IPS DF 6.9 (cell line): ENCODE data around the gene NEFH.
"Not testable (repeated sequence)": the region's sequence is repeated elsewhere in the genome, so short reads cannot be mapped to it uniquely, and the experiment has no call there.

Experiments used
- DNase-seq: peaks from one replicate; pipeline ENCODE4 v3.0.0-alpha.2; 2013; ENCODE audit warnings: low read depth, low spot score
- H3K27ac ChIP-seq: one replicate; pipeline ENCODE4 v1.5.1; 2013; ENCODE audit warnings: low read length, control low read depth
- H3K27me3 ChIP-seq: 2 replicates; pipeline ENCODE4 v1.6.1; 2013; ENCODE audit warnings: mild to moderate bottlenecking, low read length; ENCODE audit not compliant: control insufficient read depth, insufficient read depth
- H3K36me3 ChIP-seq: 2 replicates; pipeline ENCODE4 v1.6.1; 2013; ENCODE audit warnings: low read length; ENCODE audit not compliant: control insufficient read depth, insufficient read depth
- H3K4me1 ChIP-seq: 2 replicates; pipeline ENCODE4 v1.6.1; 2013; ENCODE audit warnings: low read length; ENCODE audit not compliant: control insufficient read depth, insufficient read depth
- H3K4me3 ChIP-seq: 2 replicates; pipeline ENCODE4 v1.5.1; 2013; ENCODE audit warnings: mild to moderate bottlenecking, low read length
- H3K9me3 ChIP-seq: 2 replicates; pipeline ENCODE4 v1.6.1; 2013; ENCODE audit warnings: low read length, inconsistent platforms; ENCODE audit not compliant: control insufficient read depth, insufficient read depth
- WGBS: extraction: QIAGEN DNeasy Blood & Tissue Kit; methylation state at CpG from one replicate; pipeline ENCODE4 v1.1.7; 2013; ENCODE audit warnings: mixed read lengths, missing lambda C conversion rate; ENCODE audit not compliant: insufficient read length, insufficient coverage; 5-methylcytosine and 5-hydroxymethylcytosine counted together

Gene NEFH

DNA sequence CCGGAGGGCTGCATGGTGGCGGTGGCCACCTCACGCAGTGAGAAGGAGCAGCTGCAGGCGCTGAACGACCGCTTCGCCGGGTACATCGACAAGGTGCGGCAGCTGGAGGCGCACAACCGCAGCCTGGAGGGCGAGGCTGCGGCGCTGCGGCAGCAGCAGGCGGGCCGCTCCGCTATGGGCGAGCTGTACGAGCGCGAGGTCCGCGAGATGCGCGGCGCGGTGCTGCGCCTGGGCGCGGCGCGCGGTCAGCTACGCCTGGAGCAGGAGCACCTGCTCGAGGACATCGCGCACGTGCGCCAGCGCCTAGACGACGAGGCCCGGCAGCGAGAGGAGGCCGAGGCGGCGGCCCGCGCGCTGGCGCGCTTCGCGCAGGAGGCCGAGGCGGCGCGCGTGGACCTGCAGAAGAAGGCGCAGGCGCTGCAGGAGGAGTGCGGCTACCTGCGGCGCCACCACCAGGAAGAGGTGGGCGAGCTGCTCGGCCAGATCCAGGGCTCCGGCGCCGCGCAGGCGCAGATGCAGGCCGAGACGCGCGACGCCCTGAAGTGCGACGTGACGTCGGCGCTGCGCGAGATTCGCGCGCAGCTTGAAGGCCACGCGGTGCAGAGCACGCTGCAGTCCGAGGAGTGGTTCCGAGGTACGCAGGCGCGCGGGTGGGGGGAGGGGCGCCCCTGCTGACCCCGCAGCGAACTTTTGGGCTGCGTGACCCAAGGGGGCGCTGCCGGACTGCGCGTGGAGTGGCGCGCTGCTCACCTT is 670 bp downstream of the NEFH start:
- peaks cover 28% of the 10 kb centered on the region for H3K27me3 ChIP-seq
- no peak for DNase-seq
- no peaks in the 10 kb centered on the region for H3K9me3 ChIP-seq
- H3K4me1 ChIP-seq, result peaks cover 12% of the 10 kb centered on the region
- no peak overlapping the region for H3K27ac ChIP-seq
- H3K36me3 ChIP-seq, result peaks cover 4% of the 10 kb centered on the region; the same call in 1 of the 2 replicates
- peak overlapping the region; percentile 32; the same call in 1 of the 2 replicates for H3K4me3 ChIP-seq
- no CpG with 5 or more reads among the region's 107 CpGs for WGBS

DNA sequence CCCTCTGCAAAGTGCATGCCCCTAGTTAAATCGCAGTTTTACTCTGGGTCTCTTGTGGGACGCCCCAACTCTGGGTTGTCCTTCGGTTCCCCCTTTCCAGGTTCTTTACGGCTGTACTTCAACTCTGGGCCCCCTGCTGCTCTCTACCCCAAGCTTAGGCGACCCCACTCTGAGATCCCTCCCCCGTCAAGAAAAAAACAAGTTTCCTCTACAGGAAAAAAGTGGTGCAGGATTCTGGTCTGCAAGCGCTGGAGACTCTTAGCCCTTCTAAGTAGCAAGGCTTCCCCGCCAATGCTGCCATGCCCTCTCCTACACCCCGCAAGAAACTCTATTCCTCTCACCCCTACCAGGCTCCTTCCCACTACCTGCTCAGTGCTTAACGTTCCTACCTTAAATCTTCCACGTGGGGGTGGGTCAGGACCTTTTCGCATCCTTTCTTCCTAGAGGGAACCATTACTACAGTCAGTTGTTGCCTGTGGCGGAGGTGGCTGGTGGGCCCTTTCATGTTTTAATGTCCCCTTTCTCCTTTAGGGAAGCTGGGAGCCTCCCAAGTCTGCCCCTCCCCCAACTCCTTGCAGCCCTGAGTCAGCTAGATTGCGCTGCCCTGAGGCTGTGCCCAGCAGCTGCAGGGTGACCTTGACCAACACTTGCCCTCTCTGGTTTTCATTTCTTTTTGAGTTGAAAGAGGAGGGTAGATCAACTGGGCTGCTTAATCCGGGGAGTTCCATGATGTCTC is 1.4 kb downstream of the NEFH start:
- no peaks in the 10 kb centered on the region for H3K9me3 ChIP-seq
- H3K27ac ChIP-seq, result no peak overlapping the region
- H3K4me3 ChIP-seq, result peak overlapping the region; percentile 32; the same call in 1 of the 2 replicates
- DNase-seq, result peak; percentile 68
- H3K27me3 ChIP-seq, result peaks cover 28% of the 10 kb centered on the region
- WGBS, result no CpG with 5 or more reads among the region's 15 CpGs
- peaks cover 12% of the 10 kb centered on the region for H3K4me1 ChIP-seq
- H3K36me3 ChIP-seq, result peaks cover 4% of the 10 kb centered on the region; the same call in 1 of the 2 replicates

DNA sequence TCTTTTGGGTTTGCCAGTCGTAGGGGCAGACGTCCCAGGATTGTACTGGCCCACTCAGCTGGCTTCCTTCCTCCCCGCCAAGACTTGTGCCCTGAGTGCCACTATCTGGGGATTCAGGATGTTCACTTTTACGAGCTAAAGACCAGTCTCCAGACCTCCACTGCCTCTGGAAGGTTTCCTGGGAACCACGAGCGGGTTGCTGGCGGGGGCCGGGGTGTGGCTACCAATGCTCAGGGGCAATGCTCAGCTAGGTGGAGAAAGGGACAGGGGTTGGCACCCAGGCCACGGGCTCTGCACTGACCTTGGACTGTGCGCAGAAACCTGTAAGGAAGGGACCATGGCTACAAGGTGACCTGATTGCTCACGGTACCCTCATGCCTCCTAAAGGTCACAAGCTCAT is 2.2 kb downstream of the NEFH start:
- DNase-seq, result no peak
- peaks cover 4% of the 10 kb centered on the region; the same call in 1 of the 2 replicates for H3K36me3 ChIP-seq
- no CpG with 5 or more reads among the region's 11 CpGs for WGBS
- H3K27ac ChIP-seq, result no peak overlapping the region
- no peak overlapping the region for H3K4me3 ChIP-seq
- H3K4me1 ChIP-seq, result peaks cover 12% of the 10 kb centered on the region
- no peaks in the 10 kb centered on the region for H3K9me3 ChIP-seq
- H3K27me3 ChIP-seq, result peaks cover 28% of the 10 kb centered on the region

DNA sequence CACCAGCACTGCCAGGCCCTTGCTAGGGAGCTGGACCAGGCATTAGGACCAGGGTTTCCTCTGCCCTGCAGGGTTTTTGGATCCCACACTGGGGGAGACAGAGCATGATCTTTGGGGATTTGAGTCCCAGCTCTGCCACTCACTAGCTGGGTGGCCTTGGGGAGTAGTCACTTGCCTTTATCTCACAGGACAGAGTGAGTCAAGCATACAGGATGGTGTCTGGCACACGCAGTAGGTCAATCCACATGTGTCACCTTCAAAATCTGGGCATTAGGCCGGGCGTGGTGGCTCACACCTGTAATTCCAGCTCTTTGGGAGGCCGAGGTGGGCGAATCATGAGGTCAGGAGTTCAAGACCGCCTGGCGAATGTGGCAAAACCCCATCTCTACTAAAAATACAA is 2.7 kb downstream of the NEFH start:
- Histone ChIP-seq H3K27ac (no peak overlapping the region), H3K36me3 (peaks cover 4% of the 10 kb centered on the region; the same call in 1 of the 2 replicates), H3K4me3 (no peak overlapping the region), H3K9me3 (no peaks in the 10 kb centered on the region), H3K27me3 (peaks cover 28% of the 10 kb centered on the region), H3K4me1 (peaks cover 12% of the 10 kb centered on the region)
- DNase-seq, result no peak
- WGBS, result no CpG with 5 or more reads among the region's 7 CpGs

DNA sequence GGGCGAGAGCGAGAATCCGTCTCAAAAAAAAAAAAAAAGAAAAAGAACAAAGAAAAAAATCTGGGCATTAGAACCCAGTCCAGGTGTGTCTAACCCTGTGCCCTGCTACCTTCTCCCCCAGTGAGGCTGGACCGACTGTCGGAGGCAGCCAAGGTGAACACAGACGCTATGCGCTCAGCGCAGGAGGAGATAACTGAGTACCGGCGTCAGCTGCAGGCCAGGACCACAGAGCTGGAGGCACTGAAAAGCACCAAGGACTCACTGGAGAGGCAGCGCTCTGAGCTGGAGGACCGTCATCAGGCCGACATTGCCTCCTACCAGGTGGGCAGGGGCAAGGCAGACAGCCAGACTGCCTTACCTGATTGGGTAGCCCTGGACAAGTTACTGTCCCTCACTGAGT is 3.2 kb downstream of the NEFH start:
- no peak overlapping the region for H3K4me3 ChIP-seq
- DNase-seq, result no peak
- no peaks in the 10 kb centered on the region for H3K9me3 ChIP-seq
- peaks cover 9% of the 10 kb centered on the region for H3K4me1 ChIP-seq
- no peak overlapping the region for H3K27ac ChIP-seq
- WGBS, result no CpG with 5 or more reads among the region's 13 CpGs
- H3K36me3 ChIP-seq, result peaks cover 4% of the 10 kb centered on the region; the same call in 1 of the 2 replicates
- H3K27me3 ChIP-seq, result peaks cover 28% of the 10 kb centered on the region

DNA sequence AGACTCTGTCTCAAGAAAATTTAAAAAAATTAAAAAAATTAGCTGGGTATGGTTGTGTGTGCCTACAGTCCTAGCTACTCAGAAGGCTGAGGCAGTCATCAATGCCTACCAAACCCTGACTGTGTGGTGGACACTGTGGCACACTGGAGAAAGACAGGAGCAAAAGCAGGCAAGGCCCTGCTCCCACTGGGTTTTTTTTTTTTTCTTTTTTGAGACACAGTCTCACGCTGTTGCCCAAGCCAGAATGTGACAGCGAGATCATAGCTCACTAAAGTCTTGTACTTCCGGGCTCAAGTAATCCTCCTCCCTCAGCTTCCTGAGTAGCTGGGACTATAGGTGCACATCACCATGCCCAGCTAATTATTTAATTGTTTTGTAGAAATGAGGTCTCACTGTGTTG is 4.6 kb downstream of the NEFH start:
- Histone ChIP-seq H3K27ac (no peak overlapping the region), H3K27me3 (peaks cover 16% of the 10 kb centered on the region), H3K4me1 (peaks cover 8% of the 10 kb centered on the region), H3K36me3 (peaks cover 4% of the 10 kb centered on the region; the same call in 1 of the 2 replicates), H3K4me3 (no peak overlapping the region), H3K9me3 (no peaks in the 10 kb centered on the region)
- no CpG with 5 or more reads among the region's 3 CpGs for WGBS
- no peak for DNase-seq

DNA sequence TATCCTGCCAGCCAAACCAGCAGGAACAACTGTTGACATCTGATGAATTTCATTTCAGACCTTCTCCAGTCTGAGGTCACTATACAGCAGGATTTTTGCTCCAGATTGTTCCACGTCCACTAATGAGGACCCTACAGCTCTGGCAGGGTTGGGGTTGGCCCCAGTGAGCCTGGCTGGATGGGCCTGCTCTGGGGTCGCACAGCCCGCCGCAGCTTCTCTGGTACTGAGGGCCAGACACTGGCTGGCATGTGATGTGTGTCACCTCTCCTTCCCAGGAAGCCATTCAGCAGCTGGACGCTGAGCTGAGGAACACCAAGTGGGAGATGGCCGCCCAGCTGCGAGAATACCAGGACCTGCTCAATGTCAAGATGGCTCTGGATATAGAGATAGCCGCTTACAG is 5.4 kb downstream of the NEFH start:
- Histone ChIP-seq H3K4me3 (no peak overlapping the region), H3K9me3 (no peaks in the 10 kb centered on the region), H3K27me3 (peaks cover 10% of the 10 kb centered on the region; the same call in 1 of the 2 replicates), H3K36me3 (peaks cover 1% of the 10 kb centered on the region; the same call in 1 of the 2 replicates), H3K4me1 (peaks cover 5% of the 10 kb centered on the region), H3K27ac (no peak overlapping the region)
- DNase-seq, result no peak
- WGBS, result no CpG with 5 or more reads among the region's 8 CpGs

DNA sequence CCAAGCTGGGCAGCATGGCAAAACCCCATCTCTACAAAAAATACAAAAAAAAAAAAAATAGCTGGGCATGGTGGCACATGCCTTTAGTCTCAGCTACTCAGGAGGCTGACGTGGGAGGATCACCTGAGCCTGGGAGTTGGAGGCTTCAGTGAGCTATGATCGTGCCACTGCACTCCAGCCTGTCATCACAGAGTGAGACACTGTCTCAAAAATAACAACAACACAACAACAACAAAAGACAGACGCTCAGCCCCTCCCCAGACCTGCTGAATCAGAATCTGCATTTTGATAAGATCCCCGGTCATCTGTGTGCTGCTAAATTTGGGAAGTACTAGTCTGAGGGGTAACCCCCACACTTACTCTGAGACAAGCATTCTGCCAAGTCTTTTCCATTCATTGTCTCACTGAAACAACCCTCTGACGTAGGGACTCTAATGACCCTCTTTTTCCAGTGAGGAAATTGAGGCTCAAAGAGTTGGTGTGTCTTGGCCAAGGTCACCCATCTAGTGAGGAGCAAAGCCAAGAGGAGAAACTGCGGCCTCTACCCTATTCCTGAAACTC is 7.5 kb downstream of the NEFH start:
- Histone ChIP-seq H3K4me1 (no peaks in the 10 kb centered on the region), H3K36me3 (no peaks in the 10 kb centered on the region), H3K27ac (no peak overlapping the region), H3K4me3 (no peak overlapping the region), H3K27me3 (no peaks in the 10 kb centered on the region; the same call in 1 of the 2 replicates), H3K9me3 (no peaks in the 10 kb centered on the region)
- no peak for DNase-seq
- WGBS, result no CpG with 5 or more reads among the region's 6 CpGs

DNA sequence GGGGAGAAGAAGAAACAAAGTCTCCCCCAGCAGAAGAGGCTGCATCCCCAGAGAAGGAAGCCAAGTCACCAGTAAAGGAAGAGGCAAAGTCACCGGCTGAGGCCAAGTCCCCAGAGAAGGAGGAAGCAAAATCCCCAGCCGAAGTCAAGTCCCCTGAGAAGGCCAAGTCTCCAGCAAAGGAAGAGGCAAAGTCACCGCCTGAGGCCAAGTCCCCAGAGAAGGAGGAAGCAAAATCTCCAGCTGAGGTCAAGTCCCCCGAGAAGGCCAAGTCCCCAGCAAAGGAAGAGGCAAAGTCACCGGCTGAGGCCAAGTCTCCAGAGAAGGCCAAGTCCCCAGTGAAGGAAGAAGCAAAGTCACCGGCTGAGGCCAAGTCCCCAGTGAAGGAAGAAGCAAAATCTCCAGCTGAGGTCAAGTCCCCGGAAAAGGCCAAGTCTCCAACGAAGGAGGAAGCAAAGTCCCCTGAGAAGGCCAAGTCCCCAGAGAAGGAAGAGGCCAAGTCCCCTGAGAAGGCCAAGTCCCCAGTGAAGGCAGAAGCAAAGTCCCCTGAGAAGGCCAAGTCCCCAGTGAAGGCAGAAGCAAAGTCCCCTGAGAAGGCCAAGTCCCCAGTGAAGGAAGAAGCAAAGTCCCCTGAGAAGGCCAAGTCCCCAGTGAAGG is 9.2 kb downstream of the NEFH start:
- not testable (repeated sequence) for H3K36me3 ChIP-seq, H3K9me3 ChIP-seq, H3K27me3 ChIP-seq, DNase-seq, H3K27ac ChIP-seq, H3K4me3 ChIP-seq, H3K4me1 ChIP-seq
- WGBS, result no CpG with 5 or more reads among the region's 8 CpGs

DNA sequence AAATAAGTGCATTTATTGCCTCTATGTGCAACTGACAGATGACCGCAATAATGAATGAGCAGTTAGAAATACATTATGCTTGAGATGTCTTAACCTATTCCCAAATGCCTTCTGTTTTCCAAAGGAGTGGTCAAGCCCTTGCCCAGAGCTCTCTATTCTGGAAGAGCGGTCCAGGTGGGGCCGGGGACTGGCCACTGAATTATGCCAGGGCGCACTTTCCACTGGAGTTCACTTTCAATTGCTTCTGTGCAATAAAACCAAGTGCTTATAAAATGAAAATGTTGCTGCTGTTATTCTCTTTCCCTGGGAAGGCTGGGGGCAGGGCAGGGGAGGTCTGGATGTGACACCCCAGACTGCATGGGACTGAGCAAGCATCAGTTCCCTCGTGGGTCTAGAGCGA is 11.0 kb downstream of the NEFH start:
- no peaks in the 10 kb centered on the region for H3K9me3 ChIP-seq
- no peaks in the 10 kb centered on the region for H3K4me1 ChIP-seq
- no peaks in the 10 kb centered on the region for H3K27me3 ChIP-seq
- H3K27ac ChIP-seq, result no peak overlapping the region
- no CpG with 5 or more reads among the region's 6 CpGs for WGBS
- H3K36me3 ChIP-seq, result no peaks in the 10 kb centered on the region
- no peak for DNase-seq
- no peak overlapping the region for H3K4me3 ChIP-seq
